ENCODE data around the gene MYH1.

Gene MYH1

DNA sequence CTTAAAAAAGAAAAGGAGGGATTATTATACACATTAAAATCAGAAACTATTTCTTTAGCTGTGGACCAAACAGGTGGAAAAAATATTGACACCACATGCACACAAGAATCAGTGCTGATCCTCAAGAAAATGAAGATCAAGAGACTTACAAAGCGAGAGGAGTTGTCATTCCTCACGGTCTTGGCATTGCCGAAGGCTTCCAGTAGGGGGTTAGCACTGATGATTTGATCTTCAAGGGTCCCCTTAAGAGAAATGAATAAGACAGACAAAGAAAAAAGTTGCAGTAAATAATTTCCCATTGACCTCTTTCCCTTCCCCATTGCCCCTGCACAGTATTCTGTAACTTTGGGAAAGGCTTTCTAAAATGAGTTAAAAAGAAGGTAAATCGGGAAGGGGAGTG, 54.9 kb downstream of the MYH1 start:
- no peak for DNase-seq (ENCODE audit: low read depth)
- TF ChIP-seq, protein P1, sequence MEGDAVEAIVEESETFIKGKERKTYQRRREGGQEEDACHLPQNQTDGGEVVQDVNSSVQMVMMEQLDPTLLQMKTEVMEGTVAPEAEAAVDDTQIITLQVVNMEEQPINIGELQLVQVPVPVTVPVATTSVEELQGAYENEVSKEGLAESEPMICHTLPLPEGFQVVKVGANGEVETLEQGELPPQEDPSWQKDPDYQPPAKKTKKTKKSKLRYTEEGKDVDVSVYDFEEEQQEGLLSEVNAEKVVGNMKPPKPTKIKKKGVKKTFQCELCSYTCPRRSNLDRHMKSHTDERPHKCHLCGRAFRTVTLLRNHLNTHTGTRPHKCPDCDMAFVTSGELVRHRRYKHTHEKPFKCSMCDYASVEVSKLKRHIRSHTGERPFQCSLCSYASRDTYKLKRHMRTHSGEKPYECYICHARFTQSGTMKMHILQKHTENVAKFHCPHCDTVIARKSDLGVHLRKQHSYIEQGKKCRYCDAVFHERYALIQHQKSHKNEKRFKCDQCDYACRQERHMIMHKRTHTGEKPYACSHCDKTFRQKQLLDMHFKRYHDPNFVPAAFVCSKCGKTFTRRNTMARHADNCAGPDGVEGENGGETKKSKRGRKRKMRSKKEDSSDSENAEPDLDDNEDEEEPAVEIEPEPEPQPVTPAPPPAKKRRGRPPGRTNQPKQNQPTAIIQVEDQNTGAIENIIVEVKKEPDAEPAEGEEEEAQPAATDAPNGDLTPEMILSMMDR (IDR thresholded peaks at IDR 0.05; ENCODE audit: control insufficient read depth, insufficient read depth, low read depth, low read length, missing control alignments) = no peak
- H3K4me3 ChIP-seq (ENCODE audit: control insufficient read depth, low read depth, low read length) = no peak overlapping the region

DNA sequence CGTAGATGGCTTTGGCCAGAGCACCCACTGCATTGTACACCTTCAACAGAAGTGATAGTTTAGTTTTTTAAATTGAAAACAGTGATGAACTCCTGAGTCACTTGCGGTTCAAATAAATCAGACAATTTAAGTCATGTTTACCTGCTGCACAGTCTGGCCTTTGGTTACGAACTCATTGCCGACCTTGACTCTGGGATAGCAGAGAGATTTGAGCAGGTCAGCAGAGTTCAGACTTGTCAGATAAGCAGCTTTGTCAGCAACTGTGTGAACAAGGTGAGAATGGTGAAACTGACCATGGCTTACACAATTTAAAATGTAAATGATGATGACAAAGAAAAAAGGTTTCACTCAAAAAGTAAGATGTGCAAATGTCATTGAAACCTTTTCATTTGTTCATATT, 58.3 kb downstream of the MYH1 start:
- TF ChIP-seq, protein P1 (IDR thresholded peaks at IDR 0.05; ENCODE audit: control insufficient read depth, insufficient read depth, low read depth, low read length, missing control alignments) = no peak
- no peak overlapping the region for H3K4me3 ChIP-seq (ENCODE audit: control insufficient read depth, low read depth, low read length)
- no peak for DNase-seq (ENCODE audit: low read depth)

GRCh38 chr17:10458701-10459100, 59.6 kb downstream of the MYH1 start:
- no peak overlapping the region for H3K4me3 ChIP-seq (ENCODE audit: control insufficient read depth, low read depth, low read length)
- TF ChIP-seq, protein P1 (IDR thresholded peaks at IDR 0.05; ENCODE audit: control insufficient read depth, insufficient read depth, low read depth, low read length, missing control alignments) = no peak
- no peak for DNase-seq (ENCODE audit: low read depth)

- H3K4me3 ChIP-seq (ENCODE audit: control insufficient read depth, low read depth, low read length) = no peak overlapping the region
- DNase-seq (ENCODE audit: low read depth) = no peak
- TF ChIP-seq, protein P1 (IDR thresholded peaks at IDR 0.05; ENCODE audit: control insufficient read depth, insufficient read depth, low read depth, low read length, missing control alignments) = no peak
Observed at GRCh38 chr17:10457952-10458351, 60.4 kb downstream of the MYH1 start.

DNA sequence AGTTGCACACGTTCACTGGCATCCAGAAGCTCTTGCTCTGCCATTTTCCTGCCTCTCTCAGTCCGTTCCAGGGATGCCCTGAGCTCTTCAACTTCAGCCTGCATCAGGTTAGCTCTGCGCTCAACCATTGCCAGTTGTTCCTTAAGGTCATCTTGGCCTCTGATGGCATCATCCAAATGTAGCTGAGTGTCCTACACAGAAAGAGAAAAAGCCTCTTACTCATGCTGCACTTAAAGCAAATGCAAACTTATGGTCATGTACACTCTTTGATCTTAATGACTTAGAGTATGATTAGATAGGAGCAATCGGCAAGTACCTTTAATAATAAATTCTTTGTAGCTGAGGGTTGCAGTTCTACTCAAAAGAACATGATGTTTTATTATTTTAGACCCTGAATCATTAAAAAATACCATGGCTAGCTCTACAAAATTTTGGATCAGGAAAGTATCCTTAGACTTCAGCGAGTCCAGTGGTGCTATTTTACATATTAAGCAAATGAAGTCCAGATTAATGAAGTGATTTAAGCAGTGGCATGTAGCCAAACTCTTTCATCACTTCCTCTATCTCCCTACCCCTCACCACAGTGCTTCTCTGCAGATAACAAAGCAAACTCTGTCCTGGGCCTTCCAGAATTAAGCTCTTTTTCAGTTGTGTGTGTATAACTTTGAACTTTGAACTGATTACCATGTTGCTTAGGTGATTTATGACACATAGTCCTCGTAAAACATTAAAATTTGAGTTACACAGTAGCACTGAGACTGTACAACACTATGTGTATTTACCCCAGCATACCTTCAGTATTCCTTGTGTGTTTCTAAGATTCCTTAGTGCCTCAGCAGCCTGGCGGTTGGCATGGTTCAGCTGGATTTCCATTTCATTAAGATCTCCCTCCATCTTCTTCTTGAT, 71.1 kb downstream of the MYH1 start:
- TF ChIP-seq, protein P1 (IDR thresholded peaks at IDR 0.05; ENCODE audit: control insufficient read depth, insufficient read depth, low read depth, low read length, missing control alignments) = no peak
- DNase-seq (ENCODE audit: low read depth) = no peak

More for the DNA sequence above, 71.1 kb downstream of the MYH1 start:
- no peak overlapping the region for H3K4me3 ChIP-seq (ENCODE audit: control insufficient read depth, low read depth, low read length)
